ENCODE results near the gene NFATC3.

Gene NFATC3

DNA sequence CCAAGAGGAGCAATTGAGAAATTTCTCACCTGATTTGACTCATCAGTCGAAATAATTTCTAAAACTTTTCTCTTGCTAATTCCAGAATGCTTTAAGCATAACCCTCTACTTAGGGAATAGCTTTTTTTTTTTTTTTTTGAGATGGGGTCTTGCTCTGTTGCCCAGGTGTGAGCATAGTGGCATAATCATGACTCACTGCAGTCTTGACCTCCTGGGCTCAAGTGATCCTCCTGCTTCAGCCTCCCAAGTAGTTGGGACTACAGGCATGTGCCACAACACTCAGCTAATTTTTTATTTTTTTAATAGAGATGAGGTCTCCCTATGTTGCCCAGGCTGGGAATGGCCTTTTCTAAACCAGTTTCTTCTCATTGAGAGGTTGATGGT, 13.7 kb upstream of the NFATC3 start:
- DNase-seq (ENCODE audit: low read depth in 2 of 2) = no peak
- TF ChIP-seq, protein P1, sequence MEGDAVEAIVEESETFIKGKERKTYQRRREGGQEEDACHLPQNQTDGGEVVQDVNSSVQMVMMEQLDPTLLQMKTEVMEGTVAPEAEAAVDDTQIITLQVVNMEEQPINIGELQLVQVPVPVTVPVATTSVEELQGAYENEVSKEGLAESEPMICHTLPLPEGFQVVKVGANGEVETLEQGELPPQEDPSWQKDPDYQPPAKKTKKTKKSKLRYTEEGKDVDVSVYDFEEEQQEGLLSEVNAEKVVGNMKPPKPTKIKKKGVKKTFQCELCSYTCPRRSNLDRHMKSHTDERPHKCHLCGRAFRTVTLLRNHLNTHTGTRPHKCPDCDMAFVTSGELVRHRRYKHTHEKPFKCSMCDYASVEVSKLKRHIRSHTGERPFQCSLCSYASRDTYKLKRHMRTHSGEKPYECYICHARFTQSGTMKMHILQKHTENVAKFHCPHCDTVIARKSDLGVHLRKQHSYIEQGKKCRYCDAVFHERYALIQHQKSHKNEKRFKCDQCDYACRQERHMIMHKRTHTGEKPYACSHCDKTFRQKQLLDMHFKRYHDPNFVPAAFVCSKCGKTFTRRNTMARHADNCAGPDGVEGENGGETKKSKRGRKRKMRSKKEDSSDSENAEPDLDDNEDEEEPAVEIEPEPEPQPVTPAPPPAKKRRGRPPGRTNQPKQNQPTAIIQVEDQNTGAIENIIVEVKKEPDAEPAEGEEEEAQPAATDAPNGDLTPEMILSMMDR (IDR thresholded peaks at IDR 0.05; ENCODE audit: low read depth, low read length) = no peak
- H3K4me3 ChIP-seq (replicated peaks in 1 of 2; ENCODE audit: low read depth in 2 of 2, low read length in 2 of 2) = no peak overlapping the region

DNA sequence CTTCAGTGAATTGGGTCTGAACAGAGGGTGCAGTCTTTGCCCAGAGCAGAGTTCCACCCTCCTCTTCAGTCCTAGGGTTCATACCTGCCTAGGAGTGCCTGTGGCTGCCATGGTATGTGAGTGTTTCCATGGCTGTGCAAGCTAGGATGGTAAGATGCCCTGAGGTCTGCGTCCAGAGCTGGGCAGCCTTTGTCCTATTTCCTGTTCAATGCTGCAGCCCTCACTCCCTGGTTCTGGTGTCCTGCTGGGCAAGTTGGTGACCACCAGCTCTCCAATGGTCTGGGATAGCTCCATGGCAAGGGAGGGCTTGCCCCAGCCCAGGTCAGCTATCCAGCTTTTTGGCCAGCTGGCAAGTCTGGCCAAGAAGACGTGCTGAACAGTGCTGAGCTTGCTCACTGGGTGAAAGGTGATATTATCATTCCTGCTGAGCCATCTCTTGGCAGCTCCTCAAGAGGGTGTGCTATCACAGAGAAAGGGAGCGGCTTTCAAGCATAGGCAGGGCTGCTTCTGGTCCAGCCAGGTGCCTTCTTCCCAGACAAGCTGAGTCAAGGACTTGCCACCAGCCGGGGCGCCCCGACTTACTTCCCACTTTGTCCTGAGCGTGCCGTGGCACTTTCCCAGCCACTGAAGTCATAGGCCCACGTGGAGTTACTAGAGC, 13.0 kb upstream of the NFATC3 start:
- peak in 1 of 2 donors; percentile 68 for DNase-seq (ENCODE audit: low read depth in 2 of 2)
- TF ChIP-seq, protein P1 (IDR thresholded peaks at IDR 0.05; ENCODE audit: low read depth, low read length) = no peak
- no peak overlapping the region for H3K4me3 ChIP-seq (replicated peaks in 1 of 2; ENCODE audit: low read depth in 2 of 2, low read length in 2 of 2)

DNA sequence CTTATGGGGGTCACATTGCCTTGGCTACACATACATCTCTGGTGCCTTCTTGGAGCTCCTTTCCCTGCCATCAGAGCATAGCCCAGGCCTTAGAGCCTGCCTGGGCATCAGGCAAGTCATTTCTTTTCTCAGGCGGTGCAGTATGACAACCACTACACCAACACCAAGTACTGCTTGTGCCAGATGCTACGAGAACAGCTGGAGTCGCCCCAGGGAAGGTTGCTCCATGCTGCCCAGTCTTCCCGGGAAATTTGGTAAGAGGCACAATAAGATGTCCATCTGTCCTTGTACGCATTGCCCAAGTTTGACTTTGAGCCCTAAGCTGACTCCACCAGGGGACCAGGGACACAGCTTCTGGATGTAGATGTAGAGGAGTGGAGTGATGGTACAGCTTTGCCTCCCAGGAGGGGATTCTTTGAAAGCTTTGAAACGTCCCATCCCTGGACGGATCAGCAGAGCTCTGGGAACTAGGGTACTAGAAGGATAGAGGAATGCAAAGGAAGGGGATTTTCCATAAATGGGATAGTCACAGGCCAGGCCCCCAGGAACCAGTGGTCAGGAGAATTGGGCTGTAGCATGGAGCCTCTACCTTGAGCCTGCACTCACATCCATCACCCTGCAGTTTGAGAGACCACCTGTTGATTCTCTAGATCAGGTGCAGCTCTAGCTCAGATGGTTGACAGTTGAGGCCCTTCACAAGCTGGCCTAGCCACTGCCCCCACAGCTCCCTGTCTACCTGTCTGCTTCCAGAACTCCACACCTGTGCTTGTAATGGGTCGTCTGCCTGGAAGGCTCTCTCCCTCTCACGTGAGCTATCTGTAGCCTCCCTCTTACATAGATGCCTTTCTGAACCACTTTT, 11.0 kb upstream of the NFATC3 start:
- H3K4me3 ChIP-seq (replicated peaks in 1 of 2; ENCODE audit: low read depth in 2 of 2, low read length in 2 of 2) = no peak overlapping the region
- no peak for DNase-seq (ENCODE audit: low read depth in 2 of 2)

DNA sequence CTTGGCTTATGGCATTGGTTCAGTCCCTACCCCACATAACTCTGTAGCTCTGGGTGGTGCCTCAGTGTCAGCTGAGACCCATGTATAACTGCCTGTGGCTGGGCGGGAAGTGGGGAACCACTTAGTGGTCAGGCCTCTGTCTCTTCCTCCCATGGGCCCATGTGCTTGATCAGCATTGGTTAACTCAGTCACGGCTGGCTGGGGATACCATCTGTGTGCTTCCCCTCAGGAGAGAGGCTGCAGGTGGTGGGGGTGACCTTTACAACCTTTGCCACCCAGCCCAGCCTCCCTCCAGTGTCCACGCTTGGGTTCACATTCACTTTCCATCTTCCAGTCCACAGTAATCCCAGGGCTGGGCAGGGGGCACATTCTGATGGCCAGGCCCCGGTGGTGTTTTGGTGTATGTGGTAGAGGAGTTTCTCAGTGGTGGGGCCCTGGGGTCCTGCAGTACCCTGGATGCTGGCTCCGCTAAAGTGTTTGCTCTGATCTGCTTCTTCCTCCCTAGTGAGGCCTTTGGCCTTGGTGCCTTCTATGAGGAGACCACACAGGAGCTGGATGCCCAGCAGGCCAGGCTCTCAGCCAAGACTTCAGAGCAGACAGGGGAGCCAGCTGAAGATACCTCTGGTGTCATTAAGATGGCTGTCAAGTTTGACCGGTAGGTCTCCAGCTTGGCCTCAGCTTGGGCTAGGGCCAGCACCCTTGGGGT, 10.2 kb upstream of the NFATC3 start:
- no peak for DNase-seq (ENCODE audit: low read depth in 2 of 2)
- TF ChIP-seq, protein P1 (IDR thresholded peaks at IDR 0.05; ENCODE audit: low read depth, low read length) = no peak

More for the DNA sequence above, 11.0 kb upstream of the NFATC3 start:
- TF ChIP-seq, protein P1 (IDR thresholded peaks at IDR 0.05; ENCODE audit: low read depth, low read length) = no peak

DNA sequence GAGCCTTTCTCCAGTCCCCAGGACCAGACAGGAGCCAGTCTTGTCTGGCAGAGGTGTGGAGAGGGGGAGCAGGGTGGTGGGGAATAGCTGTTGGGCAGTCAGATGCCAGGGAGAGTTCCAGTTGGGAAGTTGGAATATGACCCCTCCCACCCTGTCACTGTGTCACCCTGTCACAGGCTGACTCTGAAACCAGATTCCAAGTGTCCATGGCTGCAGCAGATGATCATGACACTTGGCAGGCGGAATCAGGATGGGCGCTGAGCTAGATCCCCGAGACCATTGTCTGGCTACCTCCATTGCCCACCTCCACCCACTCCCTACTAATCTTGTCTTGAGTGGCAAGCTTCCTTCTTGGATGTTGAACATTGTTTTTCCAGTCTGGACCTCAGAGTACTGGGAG, 9.2 kb upstream of the NFATC3 start:
- TF ChIP-seq, protein P1 (IDR thresholded peaks at IDR 0.05; ENCODE audit: low read depth, low read length) = no peak
- DNase-seq (ENCODE audit: low read depth in 2 of 2) = no peak
- no peak overlapping the region for H3K4me3 ChIP-seq (replicated peaks in 1 of 2; ENCODE audit: low read depth in 2 of 2, low read length in 2 of 2)

More for the DNA sequence above, 10.2 kb upstream of the NFATC3 start:
- no peak overlapping the region for H3K4me3 ChIP-seq (replicated peaks in 1 of 2; ENCODE audit: low read depth in 2 of 2, low read length in 2 of 2)

DNA sequence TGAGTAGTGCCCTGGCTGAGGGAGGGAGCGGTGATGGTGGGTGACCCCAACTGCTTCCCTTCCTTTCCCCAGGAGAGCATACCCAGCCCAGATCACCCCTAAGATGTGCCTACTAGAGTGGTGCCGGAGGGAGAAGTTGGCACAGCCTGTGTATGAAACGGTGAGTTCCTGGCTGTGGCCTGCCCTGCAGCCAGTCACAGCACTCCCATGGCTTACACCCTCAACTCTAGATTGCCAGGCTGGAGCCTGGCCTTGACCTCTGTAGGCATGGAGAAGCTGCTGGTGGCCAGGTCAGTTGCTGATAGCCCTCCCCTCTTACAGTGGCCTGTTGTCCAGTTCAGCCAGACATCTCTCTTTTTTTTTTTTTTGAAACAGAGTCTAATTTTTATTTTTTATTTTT, 8.6 kb upstream of the NFATC3 start:
- TF ChIP-seq, protein P1 (IDR thresholded peaks at IDR 0.05; ENCODE audit: low read depth, low read length) = no peak
- H3K4me3 ChIP-seq (replicated peaks in 1 of 2; ENCODE audit: low read depth in 2 of 2, low read length in 2 of 2) = no peak overlapping the region
- no peak for DNase-seq (ENCODE audit: low read depth in 2 of 2)
